ENCODE measurements around the gene APBA2. TPM values are rescaled to one million over a fixed set of nuclear protein-coding genes. Genes with fewer than 3 reads are reported as not detected.

Gene APBA2
- total RNA-seq, 6 donors from 2014 or later, result 3.2 to 7.9 (median 6.0) TPM

GRCh38 chr15:29121369-29121656 lies 235.5 kb downstream of the APBA2 start:
- Histone ChIP-seq H3K36me3 (no peaks in the 10 kb centered on the region), H3K4me1 (no peaks in the 10 kb centered on the region), H3K4me3 (no peak overlapping the region), H3K27ac (no peak overlapping the region), H3K9me3 (no peaks in the 10 kb centered on the region), H3K27me3 (no peaks in the 10 kb centered on the region)
- DNase-seq (no peak), ATAC-seq (ENCODE audit: low FRiP score in 2 of 2) (no peak)
- TF ChIP-seq CTCF (IDR thresholded peaks at IDR 0.05) (no peak), EP300 (IDR thresholded peaks at IDR 0.05) (no peak), POLR2AphosphoS5 (IDR thresholded peaks at IDR 0.05) (no peak), POLR2A (IDR thresholded peaks at IDR 0.05) (no peak)
- WGBS, 2 donors, result 49 to 95% methylated on average over 3 to 7 of the region's 7 CpGs

- Histone ChIP-seq H3K27ac (no peak overlapping the region), H3K4me1 (no peaks in the 10 kb centered on the region), H3K36me3 (no peaks in the 10 kb centered on the region), H3K4me3 (no peak overlapping the region), H3K9me3 (no peaks in the 10 kb centered on the region), H3K27me3 (no peaks in the 10 kb centered on the region)
- WGBS, 2 donors, result 84 to 100% methylated on average over 4 to 9 of the region's 9 CpGs
- no peak for DNase-seq
- ATAC-seq (ENCODE audit: low FRiP score in 2 of 2), result no peak
- TF ChIP-seq POLR2AphosphoS5 (IDR thresholded peaks at IDR 0.05) (no peak), EP300 (IDR thresholded peaks at IDR 0.05) (no peak), CTCF (IDR thresholded peaks at IDR 0.05) (no peak), POLR2A (IDR thresholded peaks at IDR 0.05) (no peak)
Measured at GRCh38 chr15:29121907-29122306, 236.1 kb downstream of the APBA2 start.

GRCh38 chr15:29122506-29122905 lies 236.7 kb downstream of the APBA2 start:
- H3K36me3 ChIP-seq, result no peaks in the 10 kb centered on the region
- no peak overlapping the region for H3K4me3 ChIP-seq
- no peak for ATAC-seq (ENCODE audit: low FRiP score in 2 of 2)
- no peak for DNase-seq
- TF ChIP-seq POLR2A (IDR thresholded peaks at IDR 0.05) (no peak), CTCF (IDR thresholded peaks at IDR 0.05) (no peak), POLR2AphosphoS5 (IDR thresholded peaks at IDR 0.05) (no peak), EP300 (IDR thresholded peaks at IDR 0.05) (no peak)
- H3K27ac ChIP-seq, result no peak overlapping the region
- no peaks in the 10 kb centered on the region for H3K27me3 ChIP-seq
- H3K9me3 ChIP-seq, result no peaks in the 10 kb centered on the region
- no peaks in the 10 kb centered on the region for H3K4me1 ChIP-seq
- WGBS, 2 donors, result 75 to 83% methylated on average over 9 to 12 of the region's 12 CpGs

GRCh38 chr15:29123171-29123570 lies 237.4 kb downstream of the APBA2 start:
- no peak for DNase-seq

More at GRCh38 chr15:29123171-29123570, 237.4 kb downstream of the APBA2 start:
- ATAC-seq (ENCODE audit: low FRiP score in 2 of 2), result no peak
- no peak overlapping the region for H3K4me3 ChIP-seq
- TF ChIP-seq EP300 (IDR thresholded peaks at IDR 0.05) (no peak), POLR2A (IDR thresholded peaks at IDR 0.05) (no peak), CTCF (IDR thresholded peaks at IDR 0.05) (no peak), POLR2AphosphoS5 (IDR thresholded peaks at IDR 0.05) (no peak)
- H3K27me3 ChIP-seq, result no peaks in the 10 kb centered on the region
- no peaks in the 10 kb centered on the region for H3K9me3 ChIP-seq
- no peaks in the 10 kb centered on the region for H3K36me3 ChIP-seq
- WGBS, 2 donors, result 95 to 96% methylated on average over 3 to 18 of the region's 18 CpGs
- H3K4me1 ChIP-seq, result no peaks in the 10 kb centered on the region
- H3K27ac ChIP-seq, result no peak overlapping the region

All from upper lobe of left lung (tissue), 6 donors.